HFF-Myc (cell line): ENCODE measurements around the gene TOR4A.
A peak's percentile ranks its signal among the peaks of the same experiment; 100 is the strongest.

ENCODE experiments used
- DNase-seq: peaks from one replicate; pipeline ENCODE4 v3.0.0-alpha.2; 2011; ENCODE audit warnings: low read depth; ENCODE audit errors: extremely low read depth
- H3K4me3 ChIP-seq: replicated peaks from 2 replicates; pipeline ENCODE4 v1.5.1; 2011; ENCODE audit warnings: low read depth, mild to moderate bottlenecking, control low read depth, low read length
- CTCF ChIP-seq: IDR thresholded peaks from 2 replicates; pipeline ENCODE4 v1.5.1; 2012; ENCODE audit warnings: mild to moderate bottlenecking, low read depth, low read length, control low read depth; ENCODE audit errors: missing control alignments

Gene TOR4A

GRCh38 chr9:137313956-137314560, 36.5 kb downstream of the TOR4A start:
- no peak for DNase-seq
- no peak overlapping the region for H3K4me3 ChIP-seq
- TF ChIP-seq CTCF: no peak

GRCh38 chr9:137314561-137315560, 37.3 kb downstream of the TOR4A start:
- no peak for DNase-seq
- H3K4me3 ChIP-seq: no peak overlapping the region
- TF ChIP-seq CTCF: no peak

GRCh38 chr9:137315581-137316011, 38.1 kb downstream of the TOR4A start:
- no peak for DNase-seq
- no peak overlapping the region for H3K4me3 ChIP-seq
- no peak for TF ChIP-seq CTCF

- no peak for DNase-seq
- no peak for TF ChIP-seq CTCF
- 0 out of 2 replicates have a peak overlapping the region, but pooled peaks have one; percentile 21 for H3K4me3 ChIP-seq
Measured at GRCh38 chr9:137316012-137316981, 38.8 kb downstream of the TOR4A start.

- TF ChIP-seq CTCF: no peak
- no peak for DNase-seq
- no peak overlapping the region for H3K4me3 ChIP-seq
Measured at GRCh38 chr9:137317021-137317717, 39.6 kb downstream of the TOR4A start.
